IMR-90 (cell line): ENCODE results near the gene SYNGR1.

ENCODE experiments used
- CEBPB ChIP-seq: IDR thresholded peaks from 2 replicates; pipeline ENCODE4 v1.6.1; 2012; ENCODE audit warnings: low read depth, low read length, improper control_type of control experiment
- ELK1 ChIP-seq: fragments of 150-350 bp; IDR thresholded peaks from 2 replicates; pipeline ENCODE4 v1.6.1; 2016; ENCODE audit warnings: low read depth, mild to moderate bottlenecking, low read length, moderate library complexity, borderline replicate concordance
- FOS ChIP-seq: fragments of 150-350 bp; IDR thresholded peaks from 2 replicates; pipeline ENCODE4 v1.6.1; 2016; ENCODE audit warnings: low read depth, low read length
- MAFK ChIP-seq: IDR thresholded peaks from 2 replicates; pipeline ENCODE4 v1.6.1; 2012; ENCODE audit warnings: low read depth, low read length, improper control_type of control experiment
- MAZ ChIP-seq: IDR thresholded peaks from 2 replicates; pipeline ENCODE4 v1.6.1; 2012; ENCODE audit warnings: low read depth, mild to moderate bottlenecking, low read length, improper control_type of control experiment, moderate library complexity, borderline replicate concordance
- MXI1 ChIP-seq: IDR thresholded peaks from 2 replicates; pipeline ENCODE4 v1.6.1; 2012; ENCODE audit warnings: low read depth, mild to moderate bottlenecking, low read length, moderate library complexity, borderline replicate concordance
- NFE2L2 ChIP-seq: fragments of 150-350 bp; IDR thresholded peaks from 2 replicates; pipeline ENCODE4 v1.6.1; 2016; ENCODE audit warnings: low read depth, mild to moderate bottlenecking, low read length
- POLR2A ChIP-seq: IDR thresholded peaks from 2 replicates; pipeline ENCODE4 v1.6.1; 2012; ENCODE audit warnings: mild to moderate bottlenecking, low read depth, low read length
- RAD21 ChIP-seq: IDR thresholded peaks from 2 replicates; pipeline ENCODE4 v1.6.1; 2012; ENCODE audit warnings: low read length, improper control_type of control experiment
- RCOR1 ChIP-seq: IDR thresholded peaks from 2 replicates; pipeline ENCODE4 v1.6.1; 2012; ENCODE audit warnings: mild to moderate bottlenecking, low read length, improper control_type of control experiment; ENCODE audit not compliant: insufficient replicate concordance
- RFX5 ChIP-seq: IDR thresholded peaks from 2 replicates; pipeline ENCODE4 v1.8.0; 2012; ENCODE audit warnings: low read depth, mild to moderate bottlenecking, low read length, moderate library complexity
- SMC3 ChIP-seq: fragments of 150-350 bp; IDR thresholded peaks from 2 replicates; pipeline ENCODE4 v1.6.1; 2016; ENCODE audit warnings: low read depth, mild to moderate bottlenecking, antibody characterized with exemption, low read length, moderate library complexity
- USF2 ChIP-seq: fragments of 150-350 bp; IDR thresholded peaks from 2 replicates; pipeline ENCODE4 v1.6.1; 2017; ENCODE audit warnings: mild to moderate bottlenecking, antibody characterized with exemption, low read length, low read depth
- TF ChIP-seq, protein P1 (sequence below): conservative IDR thresholded peaks from 2 replicates; pipeline ENCODE4 v1.5.1; 2012; ENCODE audit warnings: mild to moderate bottlenecking, low read depth, low read length, improper control_type of control experiment

DNA sequence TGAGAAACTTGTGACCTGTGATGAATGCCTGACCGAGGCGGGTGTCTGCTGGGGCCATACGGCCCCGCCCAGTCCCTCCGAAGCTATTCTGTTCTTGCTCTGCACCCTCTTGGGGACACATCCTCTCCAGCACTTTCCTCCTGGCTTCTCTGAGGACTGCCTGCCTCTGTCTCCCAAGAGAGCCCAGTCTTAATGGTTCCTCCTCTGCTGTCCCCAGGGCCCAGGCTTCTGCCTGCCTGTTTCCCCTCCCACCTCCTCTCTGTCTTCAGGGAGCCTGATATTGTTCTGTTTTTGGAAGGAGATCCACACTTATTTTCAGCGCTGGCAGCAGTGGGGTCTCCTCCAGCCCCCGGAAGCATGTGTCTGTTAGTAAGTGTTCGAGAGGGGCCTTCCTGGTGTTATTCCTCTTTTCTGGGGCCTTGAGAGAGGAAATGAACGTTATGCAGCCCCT lies 18.7 kb downstream of the SYNGR1 start:
- TF ChIP-seq RAD21 (no peak), SMC3 (no peak), USF2 (no peak), MXI1 (no peak), MAFK (no peak), RFX5 (no peak), MAZ (no peak), POLR2A (no peak), ELK1 (no peak), FOS (no peak), CEBPB (no peak), RCOR1 (no peak), NFE2L2 (no peak)
- TF ChIP-seq, protein P1, sequence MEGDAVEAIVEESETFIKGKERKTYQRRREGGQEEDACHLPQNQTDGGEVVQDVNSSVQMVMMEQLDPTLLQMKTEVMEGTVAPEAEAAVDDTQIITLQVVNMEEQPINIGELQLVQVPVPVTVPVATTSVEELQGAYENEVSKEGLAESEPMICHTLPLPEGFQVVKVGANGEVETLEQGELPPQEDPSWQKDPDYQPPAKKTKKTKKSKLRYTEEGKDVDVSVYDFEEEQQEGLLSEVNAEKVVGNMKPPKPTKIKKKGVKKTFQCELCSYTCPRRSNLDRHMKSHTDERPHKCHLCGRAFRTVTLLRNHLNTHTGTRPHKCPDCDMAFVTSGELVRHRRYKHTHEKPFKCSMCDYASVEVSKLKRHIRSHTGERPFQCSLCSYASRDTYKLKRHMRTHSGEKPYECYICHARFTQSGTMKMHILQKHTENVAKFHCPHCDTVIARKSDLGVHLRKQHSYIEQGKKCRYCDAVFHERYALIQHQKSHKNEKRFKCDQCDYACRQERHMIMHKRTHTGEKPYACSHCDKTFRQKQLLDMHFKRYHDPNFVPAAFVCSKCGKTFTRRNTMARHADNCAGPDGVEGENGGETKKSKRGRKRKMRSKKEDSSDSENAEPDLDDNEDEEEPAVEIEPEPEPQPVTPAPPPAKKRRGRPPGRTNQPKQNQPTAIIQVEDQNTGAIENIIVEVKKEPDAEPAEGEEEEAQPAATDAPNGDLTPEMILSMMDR, result no peak
